ENCODE data around the gene AATK. TPM values are rescaled to one million over a fixed set of nuclear protein-coding genes. Genes with fewer than 3 reads are reported as not detected.

Gene AATK
- total and polyA plus RNA-seq, 2 of the 4 experiments (the other 2 are of a cell fraction): under 0.01 to 0.21 TPM

- no peaks in the 10 kb centered on the region for H3K36me3 ChIP-seq (ENCODE audit: control insufficient read depth, insufficient read depth, low read length)
- no TSS peak for BruUV-seq (replicated peaks)
- dilution Hi-C loops (cut with HindIII; ENCODE audit: low sequenced_read_pairs, unreplicated experiment): no loop called here
Measured at GRCh38 chr17:81181811-81182185, 15.8 kb upstream of the AATK start.

More at GRCh38 chr17:81181811-81182185, 15.8 kb upstream of the AATK start:
- Histone ChIP-seq H3K9me3 (ENCODE audit: control insufficient read depth, insufficient read depth, low read length) (no peaks in the 10 kb centered on the region), H2BK20ac (ENCODE audit: low read depth, low read length) (no peak overlapping the region), H2BK15ac (ENCODE audit: low read depth, low read length) (no peak overlapping the region), H3K27ac (ENCODE audit: insufficient read depth, low read length) (no peak overlapping the region), H3K9ac (ENCODE audit: low read depth, low read length) (no peak overlapping the region), H3K4me2 (ENCODE audit: low read depth, low read length) (no peak overlapping the region), H2AK9ac (replicated peaks; ENCODE audit: low read depth, low read length, poor library complexity) (no peak overlapping the region), H3K4me3 (ENCODE audit: insufficient read depth, low read depth, low read length) (no peak overlapping the region), H3K4me1 (ENCODE audit: control insufficient read depth, insufficient read depth, low read length) (no peaks in the 10 kb centered on the region), H3K27me3 (ENCODE audit: control insufficient read depth, insufficient read depth, low read length) (peaks cover 6% of the 10 kb centered on the region; the same call in 1 of the 2 replicates), H4K91ac (ENCODE audit: insufficient read depth, low read depth, low read length) (no peak overlapping the region), H3K79me1 (ENCODE audit: low read depth in 1 of 2, low read length in 2 of 2) (no peaks in the 10 kb centered on the region), H3K14ac (replicated peaks; ENCODE audit: low read depth, low read length) (no peak overlapping the region), H4K8ac (ENCODE audit: low read depth in 2 of 2, low read length in 2 of 2) (no peak overlapping the region), H2AFZ (replicated peaks; ENCODE audit: low read length, poor library complexity) (no peak overlapping the region), H4K20me1 (ENCODE audit: insufficient read depth, low read length) (no peaks in the 10 kb centered on the region), H2BK120ac (ENCODE audit: low read depth, low read length) (no peak overlapping the region), H3K23ac (ENCODE audit: low read depth, low read length) (no peak overlapping the region), H3K4ac (ENCODE audit: low read depth, low read length) (no peak overlapping the region), H2AK5ac (ENCODE audit: low read depth, low read length) (no peak overlapping the region), H3K18ac (ENCODE audit: low read depth, low read length) (no peak overlapping the region), H3K56ac (ENCODE audit: extremely low read depth, insufficient read depth, low read length) (no peak overlapping the region), H4K5ac (ENCODE audit: low read depth, low read length) (no peak overlapping the region), H3K9me1 (ENCODE audit: insufficient read depth, low read length) (no peaks in the 10 kb centered on the region), H2BK5ac (ENCODE audit: low read depth, low read length, poor library complexity, severe bottlenecking) (no peak overlapping the region)
- TF ChIP-seq RCOR1 (IDR thresholded peaks at IDR 0.05; ENCODE audit: insufficient replicate concordance, low read length): no peak
- ATAC-seq (ENCODE audit: low read depth) (no peak), DNase-seq (no peak)
- intact Hi-C loops (cut with micrococcal nuclease): no loop called here
- CTCF ChIA-PET: no interaction called here
- POLR2A ChIA-PET (ENCODE audit: unreplicated experiment): no interaction called here
- 79% methylated on average over 8 of the region's 19 CpGs; no CpG with 5 or more reads in 1 of the 2 experiments for WGBS, 2 experiments (ENCODE audit: extremely low coverage in 2 of 2, insufficient read length in 1 of 2)
- in situ Hi-C loops (cut with MboI; ENCODE audit: low sequenced_read_pairs): no loop called here

Data from IMR-90 (cell line).